Endothelial cell of umbilical vein (primary cell): ENCODE measurements around the gene NUTM1. TPM values are rescaled to one million over a fixed set of nuclear protein-coding genes. Genes with fewer than 3 reads are reported as not detected.

Experiments used
- BruUV-seq: library from RNA; stranded (reverse); fragments of 400-500 nt; replicated peaks from 2 replicates; lab custom pipeline; 2021; lab: Mats Ljungman, UMichigan
- CTCF ChIA-PET: fragments of 300-600, 350-600 bp; sonication (Branson Sonifier 250); formaldehyde crosslinking; loops from one replicate; lab custom pipeline; 2021; ENCODE audit warnings: antibody characterized with exemption, inconsistent platforms; lab: Charles Lee
- POLR2A ChIA-PET: fragments of 300-600, 350-600 bp; sonication (Branson Sonifier 250); formaldehyde crosslinking; loops from one replicate; lab custom pipeline; 2021; ENCODE audit warnings: antibody characterized with exemption, inconsistent platforms; lab: Charles Lee
- DNase-seq: peaks from one replicate; pipeline ENCODE4 v3.0.0-alpha.2; 2011; ENCODE audit warnings: low read depth, low spot score
- FAIRE-seq: peaks from 2 replicates; lab custom pipeline; 2011; peaks lifted over from hg19 to GRCh38; lab: Jason Lieb, UNC
- H2AFZ ChIP-seq: 2 replicates; pipeline ENCODE4 v1.6.0; 2012; ENCODE audit warnings: low read depth, low read length, control low read depth, inconsistent platforms
- H3K27ac ChIP-seq: 2 replicates; pipeline ENCODE4 v1.5.1; 2011; ENCODE audit warnings: low read depth, mild to moderate bottlenecking, control low read depth, low read length, moderate library complexity; ENCODE audit not compliant: insufficient read depth
- H3K27me3 ChIP-seq, 2 experiments: 2 replicates each; pipeline versions ENCODE4 v1.6.0 to v1.6.1; 2011; ENCODE audit warnings: low read length in 2 of 2, mixed read lengths in 1 of 2; ENCODE audit not compliant: control insufficient read depth in 2 of 2, insufficient read depth in 2 of 2
- H3K36me3 ChIP-seq, 2 experiments: 2 replicates in 1 of 2; 3 replicates in 1 of 2; pipeline ENCODE4 v1.5.1; 2011; ENCODE audit warnings: low read length in 2 of 2, mild to moderate bottlenecking in 1 of 2, moderate library complexity in 1 of 2; ENCODE audit not compliant: control insufficient read depth in 2 of 2, insufficient read depth in 2 of 2; ENCODE audit errors: extremely low read depth in 1 of 2
- H3K4me1 ChIP-seq: 3 replicates; pipeline ENCODE4 v1.5.1; 2011; ENCODE audit warnings: mild to moderate bottlenecking, low read length; ENCODE audit not compliant: control insufficient read depth, insufficient read depth; ENCODE audit errors: extremely low read depth
- H3K4me2 ChIP-seq: 2 replicates; pipeline ENCODE4 v1.6.1; 2011; ENCODE audit warnings: low read length, control low read depth, mixed read lengths; ENCODE audit not compliant: insufficient read depth
- H3K4me3 ChIP-seq, 3 experiments: fragments of 200-600 bp in 1 of 3; sonication (generic), shearing (Covaris generic) in 1 of 3; replicated peaks in 1 of 3; 2 replicates each; pipeline ENCODE4 v1.5.1; 2011 to 2016; ENCODE audit warnings: control low read depth in 3 of 3, low read length in 3 of 3, mild to moderate bottlenecking in 2 of 3, inconsistent platforms in 1 of 3, low read depth in 1 of 3, moderate library complexity in 1 of 3; ENCODE audit not compliant: insufficient read depth in 1 of 3
- H3K79me2 ChIP-seq: 2 replicates; pipeline ENCODE4 v1.6.0; 2012; ENCODE audit warnings: low read length, inconsistent platforms; ENCODE audit not compliant: control insufficient read depth, insufficient read depth
- H3K9ac ChIP-seq: replicated peaks from 2 replicates; pipeline ENCODE3; 2011; ENCODE audit warnings: low read length, control low read depth; ENCODE audit not compliant: insufficient read depth; ENCODE audit errors: extremely low read depth
- H3K9me1 ChIP-seq: replicated peaks from 3 replicates; pipeline ENCODE4 v1.6.0; 2011; ENCODE audit warnings: mild to moderate bottlenecking, low read length; ENCODE audit not compliant: control insufficient read depth, insufficient read depth; ENCODE audit errors: extremely low read depth
- H3K9me3 ChIP-seq: replicated peaks from 2 replicates; pipeline ENCODE4 v1.5.1; 2012; ENCODE audit warnings: low read length, inconsistent platforms; ENCODE audit not compliant: control insufficient read depth, insufficient read depth
- H4K20me1 ChIP-seq: replicated peaks from 2 replicates; pipeline ENCODE3; 2011; ENCODE audit warnings: mild to moderate bottlenecking, low read length; ENCODE audit not compliant: control insufficient read depth, insufficient read depth; ENCODE audit errors: extremely low read depth
- EZH2 ChIP-seq: IDR thresholded peaks from 2 replicates; pipeline ENCODE4 v1.6.1; 2012; ENCODE audit warnings: borderline replicate concordance, low read depth, mild to moderate bottlenecking, moderate library complexity, low read length, inconsistent platforms; ENCODE audit not compliant: severe bottlenecking
- FOS ChIP-seq: IDR thresholded peaks from 2 replicates; pipeline ENCODE4 v1.6.1; 2011; ENCODE audit warnings: mild to moderate bottlenecking, low read length, moderate library complexity, borderline replicate concordance; ENCODE audit not compliant: insufficient read depth
- JUN ChIP-seq: IDR thresholded peaks from 2 replicates; pipeline ENCODE4 v1.6.1; 2011; ENCODE audit warnings: borderline replicate concordance, low read depth; ENCODE audit not compliant: insufficient read length, insufficient read depth
- MYC ChIP-seq: IDR thresholded peaks from one replicate; pipeline ENCODE4 v1.6.1; 2011; ENCODE audit warnings: mild to moderate bottlenecking, low read depth, low read length
- POLR2A ChIP-seq: IDR thresholded peaks from 2 replicates; pipeline ENCODE4 v1.6.1; 2012; ENCODE audit warnings: low read depth, mild to moderate bottlenecking, control low read depth, low read length
- dilution Hi-C: fragments of 300-500 bp; cut with MboI; formaldehyde crosslinking; loops from one replicate; pipeline ENCODE4 v1.15.0; 2019; ENCODE audit warnings: low sequenced_read_pairs; ENCODE audit not compliant: extremely low pct_ligation_motif_present
- intact Hi-C: fragments of 100-400 bp; cut with micrococcal nuclease; formaldehyde crosslinking; loops from one replicate; pipeline ENCODE4 v1.10.0; 2022
- polyA plus RNA-seq, 4 experiments: library from polyadenylated mRNA; depleted of rRNA in 3 of 4; stranded (reverse) in 3 of 4; unstranded in 1 of 4; fragments of >200 nt; gene quantifications; 2 replicates each; pipeline versions ENCODE4 v1.2.1 to v1.2.3, GENCODE V29; 2011 to 2012; ENCODE audit warnings: missing spikeins in 1 of 4
- total RNA-seq: library from RNA; stranded (reverse); gene quantifications from 2 replicates; pipeline ENCODE4 v1.2.3, GENCODE V29; 2021

NUTM1 gene
- total and polyA plus RNA-seq, 2 donors (not counting 3 experiments of a cell fraction or from before 2014, with no cell fraction given), result not detected

- Histone ChIP-seq H3K79me2 (peaks cover 1% of the 10 kb centered on the region), H3K36me3 (no peaks in the 10 kb centered on the region), H3K27me3 (no peaks in the 10 kb centered on the region), H3K4me3 (peak overlapping the region in 2 of 3 experiments; percentile 18 to 74), H3K27ac (peak overlapping the region; percentile 82), H3K9me1 (no peaks in the 10 kb centered on the region), H2AFZ (peak overlapping the region; percentile 34), H3K4me1 (peaks cover 37% of the 10 kb centered on the region), H4K20me1 (no peaks in the 10 kb centered on the region), H3K9ac (peak overlapping the region; percentile 67), H3K9me3 (no peaks in the 10 kb centered on the region), H3K4me2 (peak overlapping the region; percentile 99)
- BruUV-seq, result TSS peak; percentile 9
- CTCF ChIA-PET, result interaction anchor here (1.4 to 2.2 kb wide), 3 partner anchors 32 to 95 kb away, joined by 5 to 9 read pairs (median 8); partner anchors contain the start of gene LPCAT4
- POLR2A ChIA-PET, result interaction anchor here (0.7 kb wide), 1 partner anchor 188 kb away, joined by 3 read pairs; no protein-coding TSS in a partner anchor
- intact Hi-C loops (loop anchor here (2.0 kb wide), 1 partner anchor 95 kb away; no protein-coding TSS in a partner anchor), dilution Hi-C loops (no loop called here)
- TF ChIP-seq POLR2A, result peak; percentile 38
- no peak for TF ChIP-seq MYC
- TF ChIP-seq JUN, result peak; percentile 56
- peak; percentile 82 for TF ChIP-seq FOS
- no peak for TF ChIP-seq EZH2
- FAIRE-seq (peak; percentile 67), DNase-seq (peak; percentile 76)
Observed at GRCh38 chr15:34335176-34336032, 7.7 kb upstream of the NUTM1 start.
